Fibroblast of lung (primary cell): ENCODE results near the gene NT5C3B. TPM values are rescaled to one million over a fixed set of nuclear protein-coding genes. Genes with fewer than 3 reads are reported as not detected.

ENCODE experiments used
- DNase-seq, 2 donors: peaks; one replicate each; pipeline versions ENCODE4 v3.0.0 to v3.0.0-alpha.2; 2010; ENCODE audit warnings: low read depth in 2 of 2
- H2AFZ ChIP-seq: 2 replicates; pipeline ENCODE4 v1.5.1; 2012; ENCODE audit warnings: low read length, control low read depth, inconsistent platforms
- H3K27ac ChIP-seq: 2 replicates; pipeline ENCODE4 v1.5.1; 2011; ENCODE audit warnings: low read length, control low read depth; ENCODE audit not compliant: insufficient read depth
- H3K27me3 ChIP-seq: 2 replicates; pipeline ENCODE4 v1.5.1; 2011; ENCODE audit warnings: mild to moderate bottlenecking, low read length; ENCODE audit not compliant: control insufficient read depth, insufficient read depth
- H3K36me3 ChIP-seq: 2 replicates; pipeline ENCODE4 v1.5.1; 2011; ENCODE audit warnings: low read length; ENCODE audit not compliant: control insufficient read depth, insufficient read depth
- H3K4me1 ChIP-seq: 2 replicates; pipeline ENCODE4 v1.5.1; 2011; ENCODE audit warnings: low read length; ENCODE audit not compliant: control insufficient read depth, insufficient read depth; ENCODE audit errors: extremely low read depth
- H3K4me2 ChIP-seq: 2 replicates; pipeline ENCODE4 v1.5.1; 2011; ENCODE audit warnings: low read length, control low read depth; ENCODE audit not compliant: insufficient read depth; ENCODE audit errors: extremely low read depth
- H3K4me3 ChIP-seq, 4 experiments: fragments of 200-600 bp in 1 of 4; sonication (generic) in 1 of 4; replicated peaks in 1 of 4; 2 replicates each; pipeline ENCODE4 v1.5.1; 2011 to 2016; ENCODE audit warnings: low read length in 4 of 4, low read depth in 3 of 4, mild to moderate bottlenecking in 3 of 4, control low read depth in 2 of 4, inconsistent platforms in 1 of 4, mixed read lengths in 1 of 4; ENCODE audit not compliant: insufficient read depth in 1 of 4; ENCODE audit errors: control extremely low read depth in 1 of 4
- H3K79me2 ChIP-seq: 2 replicates; pipeline ENCODE4 v1.5.1; 2012; ENCODE audit warnings: mild to moderate bottlenecking, low read length, inconsistent platforms; ENCODE audit not compliant: control insufficient read depth, insufficient read depth
- H3K9ac ChIP-seq: 2 replicates; pipeline ENCODE4 v1.5.1; 2011; ENCODE audit warnings: mild to moderate bottlenecking, low read length, control low read depth; ENCODE audit not compliant: insufficient read depth
- H3K9me3 ChIP-seq: 2 replicates; pipeline ENCODE4 v1.5.1; 2012; ENCODE audit warnings: low read depth, low read length; ENCODE audit not compliant: control insufficient read depth, insufficient read depth
- H4K20me1 ChIP-seq: 2 replicates; pipeline ENCODE4 v1.5.1; 2011; ENCODE audit warnings: low read length; ENCODE audit not compliant: control insufficient read depth, insufficient read depth; ENCODE audit errors: extremely low read depth
- EZH2 ChIP-seq: IDR thresholded peaks from 2 replicates; pipeline ENCODE4 v1.5.1; 2012; ENCODE audit warnings: low read length, control low read depth, mild to moderate bottlenecking; ENCODE audit errors: missing control alignments
- polyA plus RNA-seq, 2 donors: library from polyadenylated mRNA; depleted of rRNA in 1 of 2; stranded (reverse) in 1 of 2; unstranded in 1 of 2; fragments of >200 nt; gene quantifications; 2 replicates each; pipeline ENCODE4 v1.2.1, GENCODE V29; 2011 to 2012; ENCODE audit warnings: missing spikeins in 1 of 2
- total RNA-seq: library from RNA; depleted of rRNA; stranded (reverse); fragments of >200 nt; gene quantifications from 2 replicates; pipeline ENCODE4 v1.2.1, GENCODE V29; 2014
- TF ChIP-seq, protein P1 (sequence below), 2 donors: IDR thresholded peaks in 1 of 2; conservative IDR thresholded peaks in 1 of 2; 1 replicate in 1 of 2; 2 replicates in 1 of 2; pipeline ENCODE4 v1.5.1; 2011 to 2012; ENCODE audit warnings: low read length in 2 of 2, control low read depth in 1 of 2, inconsistent platforms in 1 of 2, low read depth in 1 of 2, mild to moderate bottlenecking in 1 of 2

NT5C3B gene
- total and polyA plus RNA-seq, 2 donors (not counting 1 experiment from before 2014, with no cell fraction given): 61.9 to 83.5 TPM

DNA sequence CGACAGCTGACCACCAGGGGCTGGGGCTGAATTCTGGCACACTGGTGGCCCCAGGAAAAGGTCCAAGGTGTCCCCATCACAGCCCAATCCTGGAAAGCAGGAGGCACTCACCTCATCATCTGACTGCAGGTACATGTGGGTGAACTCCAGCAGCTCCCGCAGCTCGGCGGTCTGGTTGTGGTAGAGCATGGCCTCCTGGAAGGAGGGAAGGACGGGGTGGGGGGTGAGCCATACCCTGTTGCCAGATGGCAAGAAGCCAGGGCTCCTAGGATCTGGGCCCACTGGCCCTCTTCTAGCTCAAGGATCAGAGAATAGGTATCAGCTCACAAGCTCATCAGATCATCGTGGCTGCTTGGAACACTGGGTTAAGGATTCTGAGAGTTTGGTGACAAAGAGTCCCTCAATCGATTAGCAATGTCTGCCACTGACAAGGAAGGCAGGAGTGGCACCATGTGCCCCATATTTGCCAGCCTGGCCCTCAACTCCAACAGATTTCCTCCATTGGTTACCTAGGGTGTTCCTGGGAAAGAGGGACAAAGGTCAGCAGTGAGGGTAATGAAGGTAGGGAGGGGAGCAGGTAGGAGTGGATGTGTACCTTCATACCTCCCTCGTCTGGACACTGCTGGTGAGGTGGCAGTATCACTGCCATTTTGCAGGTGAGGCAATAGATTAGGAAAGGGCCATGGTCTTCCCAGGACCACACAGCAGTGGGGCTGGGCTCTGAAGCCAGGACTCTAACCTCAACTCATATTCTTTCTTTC, 29.2 kb downstream of the NT5C3B start:
- Histone ChIP-seq H3K4me2 (no peak overlapping the region), H3K9ac (no peak overlapping the region), H3K9me3 (no peaks in the 10 kb centered on the region), H4K20me1 (no peaks in the 10 kb centered on the region), H3K4me1 (peaks cover 8% of the 10 kb centered on the region), H3K36me3 (peaks cover 10% of the 10 kb centered on the region), H3K79me2 (peaks cover 11% of the 10 kb centered on the region), H3K27ac (no peak overlapping the region), H3K4me3 (no peak overlapping the region), H2AFZ (no peak overlapping the region), H3K27me3 (no peaks in the 10 kb centered on the region)
- DNase-seq: no peak
- no peak for TF ChIP-seq EZH2
- TF ChIP-seq, protein P1, sequence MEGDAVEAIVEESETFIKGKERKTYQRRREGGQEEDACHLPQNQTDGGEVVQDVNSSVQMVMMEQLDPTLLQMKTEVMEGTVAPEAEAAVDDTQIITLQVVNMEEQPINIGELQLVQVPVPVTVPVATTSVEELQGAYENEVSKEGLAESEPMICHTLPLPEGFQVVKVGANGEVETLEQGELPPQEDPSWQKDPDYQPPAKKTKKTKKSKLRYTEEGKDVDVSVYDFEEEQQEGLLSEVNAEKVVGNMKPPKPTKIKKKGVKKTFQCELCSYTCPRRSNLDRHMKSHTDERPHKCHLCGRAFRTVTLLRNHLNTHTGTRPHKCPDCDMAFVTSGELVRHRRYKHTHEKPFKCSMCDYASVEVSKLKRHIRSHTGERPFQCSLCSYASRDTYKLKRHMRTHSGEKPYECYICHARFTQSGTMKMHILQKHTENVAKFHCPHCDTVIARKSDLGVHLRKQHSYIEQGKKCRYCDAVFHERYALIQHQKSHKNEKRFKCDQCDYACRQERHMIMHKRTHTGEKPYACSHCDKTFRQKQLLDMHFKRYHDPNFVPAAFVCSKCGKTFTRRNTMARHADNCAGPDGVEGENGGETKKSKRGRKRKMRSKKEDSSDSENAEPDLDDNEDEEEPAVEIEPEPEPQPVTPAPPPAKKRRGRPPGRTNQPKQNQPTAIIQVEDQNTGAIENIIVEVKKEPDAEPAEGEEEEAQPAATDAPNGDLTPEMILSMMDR (conservative IDR thresholded peaks at IDR 0.05 in 1 of 2, IDR thresholded peaks at IDR 0.05 in 1 of 2; ENCODE audit: low read depth in 1 of 2, low read length in 2 of 2): no peak

- peaks cover 3% of the 10 kb centered on the region for H3K4me1 ChIP-seq
- H2AFZ ChIP-seq: no peak overlapping the region
- no peak overlapping the region for H3K9ac ChIP-seq
- no peaks in the 10 kb centered on the region for H4K20me1 ChIP-seq
- no peak overlapping the region for H3K4me2 ChIP-seq
- H3K79me2 ChIP-seq: no peaks in the 10 kb centered on the region
- no peak overlapping the region for H3K4me3 ChIP-seq
- DNase-seq: no peak
- H3K9me3 ChIP-seq: no peaks in the 10 kb centered on the region
- no peak overlapping the region for H3K27ac ChIP-seq
- TF ChIP-seq, protein P1 (conservative IDR thresholded peaks at IDR 0.05 in 1 of 2, IDR thresholded peaks at IDR 0.05 in 1 of 2; ENCODE audit: low read depth in 1 of 2, low read length in 2 of 2): no peak
- TF ChIP-seq EZH2: no peak
- peaks cover 7% of the 10 kb centered on the region for H3K36me3 ChIP-seq
- no peaks in the 10 kb centered on the region for H3K27me3 ChIP-seq
Observed at GRCh38 chr17:41803049-41804020, 32.7 kb downstream of the NT5C3B start.
